ENCODE results near the gene PSMC4. TPM values are rescaled to one million over a fixed set of nuclear protein-coding genes. Genes with fewer than 3 reads are reported as not detected.

Gene PSMC4
- polyA plus RNA-seq, 1 of the 3 experiments (the other 2 are of a cell fraction), result 173 TPM

DNA sequence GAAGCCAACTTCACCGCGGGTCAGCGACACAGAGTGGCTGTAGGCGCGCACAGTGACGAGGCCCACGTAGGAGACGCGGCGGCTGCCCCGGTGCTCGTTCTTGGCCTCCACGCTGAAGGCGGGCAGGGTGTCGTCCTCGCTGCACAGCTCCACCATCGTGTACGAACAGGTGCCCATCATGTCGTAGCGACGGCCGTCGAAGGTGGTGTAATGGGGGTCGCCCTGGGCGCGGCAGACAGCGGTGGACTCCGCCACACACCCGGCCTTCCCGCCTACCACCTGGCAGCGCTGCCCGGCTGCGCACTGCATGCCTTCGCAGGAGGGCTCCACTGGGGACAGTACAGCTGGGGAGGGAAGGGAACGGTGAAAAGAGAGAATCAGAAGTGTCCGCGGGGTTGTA, 46.6 kb upstream of the PSMC4 start (continued):
- no peak for TF ChIP-seq NRF1 (IDR thresholded peaks at IDR 0.05; ENCODE audit: low read depth, low read length)
- TF ChIP-seq TCF12 (IDR thresholded peaks at IDR 0.05), result no peak
- TF ChIP-seq MXI1 (IDR thresholded peaks at IDR 0.05; ENCODE audit: low read depth, low read length), result no peak
- TF ChIP-seq, protein P1, sequence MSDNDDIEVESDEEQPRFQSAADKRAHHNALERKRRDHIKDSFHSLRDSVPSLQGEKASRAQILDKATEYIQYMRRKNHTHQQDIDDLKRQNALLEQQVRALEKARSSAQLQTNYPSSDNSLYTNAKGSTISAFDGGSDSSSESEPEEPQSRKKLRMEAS (IDR thresholded peaks at IDR 0.05; ENCODE audit: low read depth), result no peak
- no peak for TF ChIP-seq ELF1 (IDR thresholded peaks at IDR 0.05)
- no peak for TF ChIP-seq GABPA (IDR thresholded peaks at IDR 0.05; ENCODE audit: low read depth)
- TF ChIP-seq EZH2phosphoT487 (IDR thresholded peaks at IDR 0.05; ENCODE audit: borderline replicate concordance, low read depth), result no peak
- no peak for TF ChIP-seq EP300 (IDR thresholded peaks at IDR 0.05; ENCODE audit: borderline replicate concordance in 1 of 2, low read depth in 1 of 2, low read length in 1 of 2)

DNA sequence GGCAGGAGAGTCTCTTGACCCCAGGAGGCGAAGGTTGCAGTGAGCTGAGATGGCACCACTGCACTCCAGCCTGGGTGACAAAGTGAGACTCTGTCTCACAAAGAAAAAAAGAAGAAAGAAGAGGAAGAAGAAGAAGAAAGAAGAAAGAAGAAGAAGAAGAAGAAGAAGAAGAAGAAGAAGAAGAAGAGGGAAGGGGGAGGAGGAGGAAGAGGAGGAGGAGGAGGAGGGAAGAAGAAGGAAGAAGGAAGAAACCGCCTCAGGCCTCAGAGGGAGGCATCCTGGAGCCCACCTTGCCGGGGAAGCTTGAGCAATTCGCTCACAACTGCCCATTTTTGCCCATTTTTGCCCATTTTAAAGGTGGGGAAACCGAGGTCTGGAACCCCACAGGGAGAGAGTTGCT, 46.0 kb upstream of the PSMC4 start:
- Histone ChIP-seq H3K4me3 (ENCODE audit: low read depth in 2 of 2, low read length in 1 of 2) (no peak overlapping the region), H3K36me3 (replicated peaks in 1 of 2; ENCODE audit: control insufficient read depth in 1 of 2, insufficient read depth in 2 of 2, low read length in 1 of 2) (no peaks in the 10 kb centered on the region), H3K27me3 (ENCODE audit: insufficient read depth) (no peaks in the 10 kb centered on the region), H3K9me3 (no peaks in the 10 kb centered on the region), H2AFZ (ENCODE audit: low read depth) (no peak overlapping the region), H3K9me2 (no peaks in the 10 kb centered on the region), H3K79me2 (ENCODE audit: insufficient read depth) (no peaks in the 10 kb centered on the region), H3K4me2 (no peak overlapping the region), H3K4me1 (ENCODE audit: control insufficient read depth in 1 of 2, insufficient read depth in 2 of 2, low read depth in 1 of 2, low read length in 1 of 2) (no peaks in the 10 kb centered on the region), H3F3A (replicated peaks; ENCODE audit: insufficient read depth) (no peaks in the 10 kb centered on the region), H3K27ac (ENCODE audit: low read depth in 2 of 2, low read length in 1 of 2) (no peak overlapping the region), H3K9ac (no peak overlapping the region), H4K20me1 (ENCODE audit: insufficient read depth) (no peaks in the 10 kb centered on the region)
- 39% methylated on average over 5 of the region's 5 CpGs for WGBS (ENCODE audit: low lambda C conversion rate)
- CTCF ChIA-PET, result no interaction called here
- TF ChIP-seq, protein P2, sequence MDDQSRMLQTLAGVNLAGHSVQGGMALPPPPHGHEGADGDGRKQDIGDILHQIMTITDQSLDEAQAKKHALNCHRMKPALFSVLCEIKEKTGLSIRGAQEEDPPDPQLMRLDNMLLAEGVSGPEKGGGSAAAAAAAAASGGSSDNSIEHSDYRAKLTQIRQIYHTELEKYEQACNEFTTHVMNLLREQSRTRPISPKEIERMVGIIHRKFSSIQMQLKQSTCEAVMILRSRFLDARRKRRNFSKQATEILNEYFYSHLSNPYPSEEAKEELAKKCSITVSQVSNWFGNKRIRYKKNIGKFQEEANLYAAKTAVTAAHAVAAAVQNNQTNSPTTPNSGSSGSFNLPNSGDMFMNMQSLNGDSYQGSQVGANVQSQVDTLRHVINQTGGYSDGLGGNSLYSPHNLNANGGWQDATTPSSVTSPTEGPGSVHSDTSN (IDR thresholded peaks at IDR 0.05), result no peak
- TF ChIP-seq NFIC (IDR thresholded peaks at IDR 0.05; ENCODE audit: borderline replicate concordance), result no peak
- no peak for TF ChIP-seq CHD2 (IDR thresholded peaks at IDR 0.05; ENCODE audit: low read length, partially characterized antibody)
- TF ChIP-seq, protein P3, sequence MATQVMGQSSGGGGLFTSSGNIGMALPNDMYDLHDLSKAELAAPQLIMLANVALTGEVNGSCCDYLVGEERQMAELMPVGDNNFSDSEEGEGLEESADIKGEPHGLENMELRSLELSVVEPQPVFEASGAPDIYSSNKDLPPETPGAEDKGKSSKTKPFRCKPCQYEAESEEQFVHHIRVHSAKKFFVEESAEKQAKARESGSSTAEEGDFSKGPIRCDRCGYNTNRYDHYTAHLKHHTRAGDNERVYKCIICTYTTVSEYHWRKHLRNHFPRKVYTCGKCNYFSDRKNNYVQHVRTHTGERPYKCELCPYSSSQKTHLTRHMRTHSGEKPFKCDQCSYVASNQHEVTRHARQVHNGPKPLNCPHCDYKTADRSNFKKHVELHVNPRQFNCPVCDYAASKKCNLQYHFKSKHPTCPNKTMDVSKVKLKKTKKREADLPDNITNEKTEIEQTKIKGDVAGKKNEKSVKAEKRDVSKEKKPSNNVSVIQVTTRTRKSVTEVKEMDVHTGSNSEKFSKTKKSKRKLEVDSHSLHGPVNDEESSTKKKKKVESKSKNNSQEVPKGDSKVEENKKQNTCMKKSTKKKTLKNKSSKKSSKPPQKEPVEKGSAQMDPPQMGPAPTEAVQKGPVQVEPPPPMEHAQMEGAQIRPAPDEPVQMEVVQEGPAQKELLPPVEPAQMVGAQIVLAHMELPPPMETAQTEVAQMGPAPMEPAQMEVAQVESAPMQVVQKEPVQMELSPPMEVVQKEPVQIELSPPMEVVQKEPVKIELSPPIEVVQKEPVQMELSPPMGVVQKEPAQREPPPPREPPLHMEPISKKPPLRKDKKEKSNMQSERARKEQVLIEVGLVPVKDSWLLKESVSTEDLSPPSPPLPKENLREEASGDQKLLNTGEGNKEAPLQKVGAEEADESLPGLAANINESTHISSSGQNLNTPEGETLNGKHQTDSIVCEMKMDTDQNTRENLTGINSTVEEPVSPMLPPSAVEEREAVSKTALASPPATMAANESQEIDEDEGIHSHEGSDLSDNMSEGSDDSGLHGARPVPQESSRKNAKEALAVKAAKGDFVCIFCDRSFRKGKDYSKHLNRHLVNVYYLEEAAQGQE (IDR thresholded peaks at IDR 0.05; ENCODE audit: low read depth, low read length), result no peak
- no peak for TF ChIP-seq TAF1 (IDR thresholded peaks at IDR 0.05; ENCODE audit: borderline replicate concordance, low read depth, low read length)
- no peak for TF ChIP-seq MEF2A (IDR thresholded peaks at IDR 0.05; ENCODE audit: borderline replicate concordance, low read depth)
- TF ChIP-seq, protein P1 (IDR thresholded peaks at IDR 0.05; ENCODE audit: low read depth), result no peak
- no peak for TF ChIP-seq RAD21 (IDR thresholded peaks at IDR 0.05; ENCODE audit: low read length)
- no peak for TF ChIP-seq JUND (IDR thresholded peaks at IDR 0.05)
- TF ChIP-seq, protein P4, sequence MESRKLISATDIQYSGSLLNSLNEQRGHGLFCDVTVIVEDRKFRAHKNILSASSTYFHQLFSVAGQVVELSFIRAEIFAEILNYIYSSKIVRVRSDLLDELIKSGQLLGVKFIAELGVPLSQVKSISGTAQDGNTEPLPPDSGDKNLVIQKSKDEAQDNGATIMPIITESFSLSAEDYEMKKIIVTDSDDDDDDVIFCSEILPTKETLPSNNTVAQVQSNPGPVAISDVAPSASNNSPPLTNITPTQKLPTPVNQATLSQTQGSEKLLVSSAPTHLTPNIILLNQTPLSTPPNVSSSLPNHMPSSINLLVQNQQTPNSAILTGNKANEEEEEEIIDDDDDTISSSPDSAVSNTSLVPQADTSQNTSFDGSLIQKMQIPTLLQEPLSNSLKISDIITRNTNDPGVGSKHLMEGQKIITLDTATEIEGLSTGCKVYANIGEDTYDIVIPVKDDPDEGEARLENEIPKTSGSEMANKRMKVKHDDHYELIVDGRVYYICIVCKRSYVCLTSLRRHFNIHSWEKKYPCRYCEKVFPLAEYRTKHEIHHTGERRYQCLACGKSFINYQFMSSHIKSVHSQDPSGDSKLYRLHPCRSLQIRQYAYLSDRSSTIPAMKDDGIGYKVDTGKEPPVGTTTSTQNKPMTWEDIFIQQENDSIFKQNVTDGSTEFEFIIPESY (IDR thresholded peaks at IDR 0.05; ENCODE audit: borderline replicate concordance, low read depth), result no peak
- TF ChIP-seq FOSL2 (IDR thresholded peaks at IDR 0.05; ENCODE audit: borderline replicate concordance, low read depth), result no peak
- TF ChIP-seq, protein P5, sequence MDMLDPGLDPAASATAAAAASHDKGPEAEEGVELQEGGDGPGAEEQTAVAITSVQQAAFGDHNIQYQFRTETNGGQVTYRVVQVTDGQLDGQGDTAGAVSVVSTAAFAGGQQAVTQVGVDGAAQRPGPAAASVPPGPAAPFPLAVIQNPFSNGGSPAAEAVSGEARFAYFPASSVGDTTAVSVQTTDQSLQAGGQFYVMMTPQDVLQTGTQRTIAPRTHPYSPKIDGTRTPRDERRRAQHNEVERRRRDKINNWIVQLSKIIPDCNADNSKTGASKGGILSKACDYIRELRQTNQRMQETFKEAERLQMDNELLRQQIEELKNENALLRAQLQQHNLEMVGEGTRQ (IDR thresholded peaks at IDR 0.05; ENCODE audit: borderline replicate concordance, low read depth, low read length), result no peak
- no peak for TF ChIP-seq GATA2 (CRISPR knock-in tag; IDR thresholded peaks at IDR 0.05)
- DNase-seq, result no peak
- POLR2A ChIA-PET, result no interaction called here
